Measurements from ENCODE around the gene LIMS2. TPM values are rescaled to one million over a fixed set of nuclear protein-coding genes. Genes with fewer than 3 reads are reported as not detected.

The LIMS2 gene
- polyA plus RNA-seq, 1 donor (not counting 4 experiments of a cell fraction or from before 2014, with no cell fraction given), result not detected

DNA sequence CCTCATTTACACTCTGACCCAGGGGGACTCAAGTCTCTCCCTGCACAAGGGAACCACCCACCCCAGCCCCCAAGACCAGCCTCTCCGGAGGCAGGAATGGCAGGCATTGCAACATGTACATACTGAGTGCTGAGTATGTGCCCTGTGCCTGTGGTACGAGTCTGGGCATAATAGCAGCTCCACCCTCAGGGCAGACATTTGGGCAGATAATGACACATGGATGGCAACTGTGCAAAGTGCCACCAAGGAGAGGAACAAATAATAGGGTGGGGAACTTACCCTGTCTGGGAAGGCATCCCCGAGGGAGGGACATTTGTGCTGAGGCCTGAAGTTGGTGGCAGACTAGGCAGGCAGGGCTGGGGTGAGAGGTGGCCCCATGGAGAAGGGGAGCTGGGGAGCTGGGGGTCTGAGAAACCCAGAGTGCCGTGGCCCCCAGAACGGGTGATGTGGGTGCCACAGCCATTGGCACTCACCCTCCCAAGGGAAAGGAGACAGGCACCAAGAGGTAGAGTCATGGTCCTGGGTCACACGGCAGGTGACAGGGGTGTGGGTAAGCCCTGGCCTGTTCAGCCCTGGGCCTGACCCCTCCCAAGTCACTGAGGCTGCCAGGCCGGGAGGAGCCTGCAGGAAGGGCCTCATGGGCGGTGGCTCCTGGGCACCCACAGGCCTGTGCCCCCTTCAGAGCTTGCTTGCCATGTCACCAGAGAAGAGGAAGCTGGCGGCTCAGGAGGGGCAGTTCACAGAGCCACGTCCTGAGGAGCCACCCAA, 45.0 kb downstream of the LIMS2 start:
- no peaks in the 10 kb centered on the region for H3K36me3 ChIP-seq (ENCODE audit: control insufficient read depth in 2 of 2, extremely low read depth in 1 of 2, insufficient read depth in 2 of 2, low read length in 2 of 2)
- H3K4me2 ChIP-seq (ENCODE audit: control insufficient read depth, extremely low read depth, insufficient read depth, low read depth, low read length), result no peak overlapping the region
- H3K4me3 ChIP-seq (ENCODE audit: control insufficient read depth in 2 of 3, extremely low read depth in 1 of 3, insufficient read depth in 2 of 3, low read depth in 1 of 3, low read length in 3 of 3), result no peak overlapping the region
- no peaks in the 10 kb centered on the region for H3K4me1 ChIP-seq (ENCODE audit: control insufficient read depth, extremely low read depth, insufficient read depth, low read length)
- no peaks in the 10 kb centered on the region for H3K9me3 ChIP-seq (ENCODE audit: control insufficient read depth, low read depth, low read length)
- no peak for FAIRE-seq
- H3K9me1 ChIP-seq (ENCODE audit: control insufficient read depth, extremely low read depth, insufficient read depth, low read length), result no peaks in the 10 kb centered on the region
- no peak overlapping the region for H3K27ac ChIP-seq (ENCODE audit: control insufficient read depth, insufficient read depth, low read length)
- no peak for DNase-seq (ENCODE audit: low read depth, low spot score)
- no peaks in the 10 kb centered on the region for H3K79me2 ChIP-seq (ENCODE audit: control insufficient read depth, insufficient read depth, low read length)
- TF ChIP-seq, protein P1, sequence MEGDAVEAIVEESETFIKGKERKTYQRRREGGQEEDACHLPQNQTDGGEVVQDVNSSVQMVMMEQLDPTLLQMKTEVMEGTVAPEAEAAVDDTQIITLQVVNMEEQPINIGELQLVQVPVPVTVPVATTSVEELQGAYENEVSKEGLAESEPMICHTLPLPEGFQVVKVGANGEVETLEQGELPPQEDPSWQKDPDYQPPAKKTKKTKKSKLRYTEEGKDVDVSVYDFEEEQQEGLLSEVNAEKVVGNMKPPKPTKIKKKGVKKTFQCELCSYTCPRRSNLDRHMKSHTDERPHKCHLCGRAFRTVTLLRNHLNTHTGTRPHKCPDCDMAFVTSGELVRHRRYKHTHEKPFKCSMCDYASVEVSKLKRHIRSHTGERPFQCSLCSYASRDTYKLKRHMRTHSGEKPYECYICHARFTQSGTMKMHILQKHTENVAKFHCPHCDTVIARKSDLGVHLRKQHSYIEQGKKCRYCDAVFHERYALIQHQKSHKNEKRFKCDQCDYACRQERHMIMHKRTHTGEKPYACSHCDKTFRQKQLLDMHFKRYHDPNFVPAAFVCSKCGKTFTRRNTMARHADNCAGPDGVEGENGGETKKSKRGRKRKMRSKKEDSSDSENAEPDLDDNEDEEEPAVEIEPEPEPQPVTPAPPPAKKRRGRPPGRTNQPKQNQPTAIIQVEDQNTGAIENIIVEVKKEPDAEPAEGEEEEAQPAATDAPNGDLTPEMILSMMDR (optimal IDR thresholded peaks at IDR 0.05 in 1 of 3, IDR thresholded peaks at IDR 0.05 in 1 of 3, conservative IDR thresholded peaks at IDR 0.05 in 1 of 3; ENCODE audit: extremely low read depth in 1 of 3, insufficient read depth in 2 of 3, low read length in 3 of 3), result no peak
- TF ChIP-seq EZH2 (IDR thresholded peaks at IDR 0.05; ENCODE audit: low read length), result no peak
- dilution Hi-C loops (cut with MboI; ENCODE audit: extremely low pct_ligation_motif_present, low sequenced_read_pairs), result no loop called here
- no peak overlapping the region for H2AFZ ChIP-seq (ENCODE audit: control insufficient read depth, low read length)
- H3K27me3 ChIP-seq (ENCODE audit: control insufficient read depth, extremely low read depth, insufficient read depth, low read length), result no peaks in the 10 kb centered on the region
- H3K9ac ChIP-seq (ENCODE audit: control insufficient read depth, extremely low read depth, insufficient read depth, low read length), result no peak overlapping the region
- no peaks in the 10 kb centered on the region for H4K20me1 ChIP-seq (ENCODE audit: control insufficient read depth, extremely low read depth, insufficient read depth, low read length)

- H3K4me3 ChIP-seq (ENCODE audit: control insufficient read depth in 2 of 3, extremely low read depth in 1 of 3, insufficient read depth in 2 of 3, low read depth in 1 of 3, low read length in 3 of 3), result no peak overlapping the region
- H3K27ac ChIP-seq (ENCODE audit: control insufficient read depth, insufficient read depth, low read length), result no peak overlapping the region
- DNase-seq (ENCODE audit: low read depth, low spot score), result no peak
- H2AFZ ChIP-seq (ENCODE audit: control insufficient read depth, low read length), result no peak overlapping the region
- no peaks in the 10 kb centered on the region for H3K79me2 ChIP-seq (ENCODE audit: control insufficient read depth, insufficient read depth, low read length)
- FAIRE-seq, result no peak
- no peak overlapping the region for H3K9ac ChIP-seq (ENCODE audit: control insufficient read depth, extremely low read depth, insufficient read depth, low read length)
- no peak overlapping the region for H3K4me2 ChIP-seq (ENCODE audit: control insufficient read depth, extremely low read depth, insufficient read depth, low read depth, low read length)
- H3K36me3 ChIP-seq (ENCODE audit: control insufficient read depth in 2 of 2, extremely low read depth in 1 of 2, insufficient read depth in 2 of 2, low read length in 2 of 2), result no peaks in the 10 kb centered on the region
- no peaks in the 10 kb centered on the region for H3K9me1 ChIP-seq (ENCODE audit: control insufficient read depth, extremely low read depth, insufficient read depth, low read length)
- H3K9me3 ChIP-seq (ENCODE audit: control insufficient read depth, low read depth, low read length), result no peaks in the 10 kb centered on the region
- H3K4me1 ChIP-seq (ENCODE audit: control insufficient read depth, extremely low read depth, insufficient read depth, low read length), result no peaks in the 10 kb centered on the region
- H4K20me1 ChIP-seq (ENCODE audit: control insufficient read depth, extremely low read depth, insufficient read depth, low read length), result no peaks in the 10 kb centered on the region
- H3K27me3 ChIP-seq (ENCODE audit: control insufficient read depth, extremely low read depth, insufficient read depth, low read length), result no peaks in the 10 kb centered on the region
- TF ChIP-seq, protein P1 (optimal IDR thresholded peaks at IDR 0.05 in 1 of 3, IDR thresholded peaks at IDR 0.05 in 1 of 3, conservative IDR thresholded peaks at IDR 0.05 in 1 of 3; ENCODE audit: extremely low read depth in 1 of 3, insufficient read depth in 2 of 3, low read length in 3 of 3), result no peak
- TF ChIP-seq EZH2 (IDR thresholded peaks at IDR 0.05; ENCODE audit: low read length), result no peak
- dilution Hi-C loops (cut with MboI; ENCODE audit: extremely low pct_ligation_motif_present, low sequenced_read_pairs), result no loop called here
Observed at GRCh38 chr2:127629637-127630036, 45.7 kb downstream of the LIMS2 start.
